Heart right ventricle (tissue), 16 donors: ENCODE results near the gene TBC1D10B. TPM values are rescaled to one million over a fixed set of nuclear protein-coding genes. Genes with fewer than 3 reads are reported as not detected.

ENCODE experiments used
- ATAC-seq, 8 donors: fragments of 200-7000 bp; cut with Tn5 transposase; one replicate each; pipeline ENCODE4 v1.9.1; 2020; ENCODE audit warnings: mild to moderate bottlenecking in 8 of 8, moderate library complexity in 8 of 8, moderate number of reproducible peaks in 1 of 8
- DNase-seq, 2 donors: peaks; one replicate each; pipeline ENCODE4 v3.0.0-alpha.2; 2020
- H3K27ac ChIP-seq, 10 donors: fragments of 200-600 bp; sonication (generic) in 2 of 10; one replicate each; pipeline versions ENCODE4 v1.5.0 to v1.8.0; 2020 to 2022; ENCODE audit warnings: mild to moderate bottlenecking in 3 of 10
- H3K27me3 ChIP-seq, 7 donors: fragments of 200-600 bp; one replicate each; pipeline ENCODE4 v1.8.0; 2021 to 2022; ENCODE audit warnings: mild to moderate bottlenecking in 2 of 7
- H3K36me3 ChIP-seq, 9 donors: fragments of 200-600 bp; sonication (generic) in 1 of 9; one replicate each; pipeline versions ENCODE4 v1.5.0 to v1.8.0; 2020 to 2022; ENCODE audit warnings: mild to moderate bottlenecking in 2 of 9
- H3K4me1 ChIP-seq, 9 donors: fragments of 200-600 bp; sonication (generic) in 1 of 9; one replicate each; pipeline versions ENCODE4 v1.5.0 to v1.8.0; 2020 to 2022; ENCODE audit warnings: mild to moderate bottlenecking in 4 of 9
- H3K4me3 ChIP-seq, 10 donors: fragments of 200-600 bp; sonication (generic) in 2 of 10; one replicate each; pipeline versions ENCODE4 v1.5.0 to v1.8.0; 2020 to 2022; ENCODE audit warnings: mild to moderate bottlenecking in 7 of 10, moderate library complexity in 2 of 10
- H3K9me3 ChIP-seq, 11 donors: fragments of 200-600 bp in 10 of 11; sonication (generic) in 2 of 11; one replicate each; pipeline versions ENCODE4 v1.5.0 to v1.8.0; 2013 to 2022; ENCODE audit warnings: mild to moderate bottlenecking in 2 of 11, control low read depth in 1 of 11, moderate library complexity in 1 of 11
- CTCF ChIP-seq, 9 donors: fragments of 200-600 bp; sonication (generic) in 2 of 9; IDR thresholded peaks; one replicate each; pipeline versions ENCODE4 v1.5.0 to v1.8.0; 2021 to 2022; ENCODE audit warnings: antibody characterized with exemption in 9 of 9, mild to moderate bottlenecking in 5 of 9, moderate library complexity in 1 of 9
- WGBS, 2 donors: extraction: QIAGEN DNeasy Blood & Tissue Kit; methylation state at CpG; one replicate each; pipeline ENCODE4 v1.1.7; 2013; ENCODE audit warnings: inconsistent platforms in 1 of 2; 5-methylcytosine and 5-hydroxymethylcytosine counted together
- intact Hi-C, 10 donors: fragments of 100-400 bp; cut with DNase I; formaldehyde crosslinking; loops; one replicate each; pipeline versions ENCODE4 v1.11.1 to v1.14.2; 2022
- polyA plus RNA-seq, 2 donors: library from polyadenylated mRNA; stranded (reverse); fragments of 200-250 nt; gene quantifications; one replicate each; pipeline ENCODE4 v1.2.3, GENCODE V29; 2013
- total RNA-seq, 10 donors: library from RNA; stranded (reverse); fragmentation: NEBNext Ultra II Directional in 3 of 10; extraction: Animal tissue kit (Norgen Biotek cat#: 25700) in 3 of 10; gene quantifications; one replicate each; pipeline versions ENCODE4 v1.2.1 to v1.2.4, GENCODE V29; 2021 to 2023
- donor health status: Arrhythmogenic right ventricular cardiomyopathy.
- donor health status: ischemic (EF 13 %, LVEDD 7.1; RV severe dilation, severe dysfunction).
- donor health status: healthy with polysubstance abuse.
- donor health status: DM: no; HTN: yes; CAD: no.
- donor health status: DM: no; HTN: no; CAD: no.
- donor health status: ischemic (EF 25% LVEDD 6.9; RV normal size, moderate dysfunction).
- donor health status: ischemic (EF 25% LVEDD 5.7; RV mildly dilated, moderate dysfunction).
- donor health status: healthy.
- donor health status: DM: yes; HTN: yes; CAD: no.
- donor health status: Ischemic cardiomyopathy.
- donor health status: ischemic (EF 35%, LVEDD 5.7; RV mildly dilated, moderate dysfunction).
- donor health status: nonischemic (EF 11% LVEDD 7.7; RV severe dilation, severe dysfunction).
- donor health status: DM: yes; HTN: yes; CAD: no.
- donor health status: PGD.
- donor health status: ischemic (EF 29% LVEDD 5.4; RV normal size, mild dysfunction).
- donor health status: nonischemic (EF 23%, LVEDD 6.1; RV moderate dilation, normal function).

TBC1D10B gene
- total and polyA plus RNA-seq, 12 donors, result 18.0 to 30.0 (median 22.5) TPM

GRCh38 chr16:30395155-30395991, 25.1 kb upstream of the TBC1D10B start, which contains the start of gene ZNF48:
TSS of gene ZNF48 (plus strand) at chr16:30395420. CDS start at chr16:30395795, 375 bp downstream.
- DNase-seq, result peak; percentile 88
- H3K27me3 ChIP-seq, result no peaks in the 10 kb centered on the region
- peak; percentile 96 to 99 (median 98) for ATAC-seq
- peak within 1 kb of the TSS; percentile 60 to 93 (median 87) for H3K27ac ChIP-seq
- no peaks in the 10 kb centered on the region for H3K9me3 ChIP-seq
- 0% methylated on average over 76 to 102 of the region's 103 CpGs for WGBS, 2 donors
- peak in 7 of 9 donors; percentile 18 to 51 (median 33) for TF ChIP-seq CTCF (IDR thresholded peaks at IDR 0.05)
- intact Hi-C loops, result loop anchor here in 1 of 10 donors (5.0 kb wide), 1 partner anchor 38 kb away; the partner anchor contains the start of gene CD2BP2
- peak within 1 kb of the TSS; percentile 66 to 98 (median 84) for H3K4me3 ChIP-seq
- H3K36me3 ChIP-seq, result peaks cover 0 to 19% (median 7%) of the 10 kb centered on the region in 9 donors
- H3K4me1 ChIP-seq, result peaks cover 4 to 34% (median 27%) of the 10 kb centered on the region in 9 donors

GRCh38 chr16:30394592-30395154, 24.4 kb upstream of the TBC1D10B start:
- H3K36me3 ChIP-seq, result peaks cover 0 to 19% (median 7%) of the 10 kb centered on the region in 9 donors
- H3K4me1 ChIP-seq, result peaks cover 4 to 29% (median 24%) of the 10 kb centered on the region in 9 donors
- no peaks in the 10 kb centered on the region for H3K27me3 ChIP-seq
- no peaks in the 10 kb centered on the region for H3K9me3 ChIP-seq
- peak overlapping the region; percentile 33 to 93 (median 87) for H3K27ac ChIP-seq
- ATAC-seq (peak; percentile 18 to 58 (median 38)), DNase-seq (no peak)
- no peak for TF ChIP-seq CTCF (IDR thresholded peaks at IDR 0.05)
- WGBS, 2 donors, result 2 to 4% methylated on average over 30 to 31 of the region's 31 CpGs
- H3K4me3 ChIP-seq, result peak overlapping the region; percentile 66 to 98 (median 84)
- intact Hi-C loops, result loop anchor here in 1 of 10 donors (5.0 kb wide), 1 partner anchor 37 kb away; the partner anchor contains the start of gene CD2BP2

GRCh38 chr16:30383521-30383920, 13.2 kb upstream of the TBC1D10B start:
- Histone ChIP-seq H3K27me3 (no peaks in the 10 kb centered on the region), H3K27ac (peak overlapping the region in 1 of 10 donors; percentile 81), H3K36me3 (no peaks in the 10 kb centered on the region), H3K4me3 (no peak overlapping the region), H3K4me1 (peaks cover 5 to 17% (median 8%) of the 10 kb centered on the region in 9 donors), H3K9me3 (no peaks in the 10 kb centered on the region)
- TF ChIP-seq CTCF (IDR thresholded peaks at IDR 0.05), result no peak
- no peak for DNase-seq
- intact Hi-C loops, result no loop called here
- WGBS, 2 donors, result 42% methylated on average over 2 of the region's 2 CpGs
- ATAC-seq, result no peak

DNA sequence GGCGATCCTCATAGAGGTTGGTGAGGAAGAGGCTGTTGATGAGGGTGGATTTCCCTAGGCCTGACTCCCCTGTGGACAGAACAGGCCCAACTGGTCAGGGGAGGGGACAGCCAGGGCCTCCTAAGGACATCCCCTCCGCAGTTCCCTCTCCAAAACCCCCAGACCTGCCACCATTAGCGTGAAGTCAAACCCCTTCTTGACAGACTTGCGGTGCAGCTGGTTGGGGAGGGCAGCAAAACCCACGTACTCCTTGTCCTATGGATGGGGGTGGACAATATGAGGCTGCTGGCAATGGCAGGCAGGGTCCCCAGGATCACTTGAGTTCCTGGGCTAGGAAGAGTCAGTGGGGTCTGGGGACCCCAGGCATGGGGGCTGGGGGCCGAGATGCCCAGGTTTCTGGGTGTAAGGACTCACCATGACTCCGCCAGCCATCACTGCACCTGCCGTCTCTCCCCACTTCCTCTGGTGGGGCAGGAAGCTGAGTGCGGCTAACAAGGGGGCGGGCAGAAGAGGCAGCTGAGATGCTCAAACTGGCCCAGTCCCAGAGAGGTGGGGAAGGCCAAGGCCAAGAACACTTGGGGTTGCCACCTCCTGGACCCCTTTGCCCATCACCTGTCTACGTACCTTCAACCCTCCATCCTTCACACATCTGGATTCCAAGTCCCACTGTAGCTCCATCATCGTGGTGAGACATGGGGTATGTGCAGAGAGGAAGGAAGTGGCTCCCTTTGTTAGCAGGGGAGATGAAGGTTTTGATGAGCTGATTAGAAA, 12.0 kb upstream of the TBC1D10B start, which contains the start of gene SEPTIN1:
Gene SEPTIN1 (minus strand): TSS at position 451 of the 771 bp plus-strand sequence. CDS start 19 bp downstream, at position 432.
- 65 to 66% methylated on average over 12 of the region's 12 CpGs for WGBS, 2 donors
- ATAC-seq, result no peak
- peak within 1 kb of the TSS in 2 of 10 donors; percentile 41 to 81 for H3K27ac ChIP-seq
- H3K4me3 ChIP-seq, result peak within 1 kb of the TSS in 1 of 10 donors; percentile 50
- H3K36me3 ChIP-seq, result no peaks in the 10 kb centered on the region
- H3K27me3 ChIP-seq, result no peaks in the 10 kb centered on the region
- H3K9me3 ChIP-seq, result no peaks in the 10 kb centered on the region
- TF ChIP-seq CTCF (IDR thresholded peaks at IDR 0.05), result no peak
- H3K4me1 ChIP-seq, result peaks cover 7 to 23% (median 11%) of the 10 kb centered on the region in 9 donors
- intact Hi-C loops, result no loop called here
- no peak for DNase-seq
